ENCODE results near the gene VWF. TPM values are rescaled to one million over a fixed set of nuclear protein-coding genes. Genes with fewer than 3 reads are reported as not detected.
"Not testable (repeated sequence)": the region's sequence is repeated elsewhere in the genome, so short reads cannot be mapped to it uniquely, and the experiment has no call there.

Gene VWF
- total and polyA plus RNA-seq, 2 donors: 61.8 to 97.0 TPM

GRCh38 chr12:6106218-6106617 lies 18.3 kb downstream of the VWF start:
- Histone ChIP-seq H3K4me1 (ENCODE audit: insufficient read depth) (no peaks in the 10 kb centered on the region), H3K4me3 (ENCODE audit: low read depth, low read length) (no peak overlapping the region), H3K27ac (ENCODE audit: low read depth) (no peak overlapping the region), H3K36me3 (ENCODE audit: insufficient read depth) (no peaks in the 10 kb centered on the region)
- DNase-seq (ENCODE audit: extremely low spot score): no peak
- 95% methylated on average over 3 of the region's 3 CpGs for WGBS

GRCh38 chr12:6104842-6105241 lies 19.6 kb downstream of the VWF start:
- no peaks in the 10 kb centered on the region for H3K36me3 ChIP-seq (ENCODE audit: insufficient read depth)
- H3K4me1 ChIP-seq (ENCODE audit: insufficient read depth): no peaks in the 10 kb centered on the region
- no peak for DNase-seq (ENCODE audit: extremely low spot score)
- 94% methylated on average over 2 of the region's 2 CpGs for WGBS
- H3K4me3 ChIP-seq (ENCODE audit: low read depth, low read length): no peak overlapping the region
- H3K27ac ChIP-seq (ENCODE audit: low read depth): no peak overlapping the region

GRCh38 chr12:6104027-6104426 lies 20.4 kb downstream of the VWF start:
- H3K4me1 ChIP-seq (ENCODE audit: insufficient read depth): no peaks in the 10 kb centered on the region
- DNase-seq (ENCODE audit: extremely low spot score): no peak
- no peaks in the 10 kb centered on the region for H3K36me3 ChIP-seq (ENCODE audit: insufficient read depth)
- no peak overlapping the region for H3K27ac ChIP-seq (ENCODE audit: low read depth)
- WGBS: 80% methylated on average over 3 of the region's 3 CpGs
- no peak overlapping the region for H3K4me3 ChIP-seq (ENCODE audit: low read depth, low read length)

GRCh38 chr12:6102021-6102420 lies 22.4 kb downstream of the VWF start:
- not testable (repeated sequence) for DNase-seq (ENCODE audit: extremely low spot score)

GRCh38 chr12:6099316-6099715 lies 25.2 kb downstream of the VWF start:
- Histone ChIP-seq H3K27ac (ENCODE audit: low read depth) (no peak overlapping the region), H3K36me3 (ENCODE audit: insufficient read depth) (no peaks in the 10 kb centered on the region), H3K4me1 (ENCODE audit: insufficient read depth) (no peaks in the 10 kb centered on the region), H3K4me3 (ENCODE audit: low read depth, low read length) (no peak overlapping the region)
- DNase-seq (ENCODE audit: extremely low spot score): no peak
- whole genome bisulfite sequencing: 69% methylated on average over 2 of the region's 2 CpGs

More at GRCh38 chr12:6102021-6102420, 22.4 kb downstream of the VWF start:
- not testable (repeated sequence) for H3K4me3 ChIP-seq (ENCODE audit: low read depth, low read length); H3K4me1 ChIP-seq (ENCODE audit: insufficient read depth); H3K36me3 ChIP-seq (ENCODE audit: insufficient read depth); H3K27ac ChIP-seq (ENCODE audit: low read depth)
- 97% methylated on average over 5 of the region's 5 CpGs for WGBS

- Histone ChIP-seq H3K4me3 (ENCODE audit: low read depth, low read length) (no peak overlapping the region), H3K36me3 (ENCODE audit: insufficient read depth) (no peaks in the 10 kb centered on the region), H3K27ac (ENCODE audit: low read depth) (no peak overlapping the region), H3K4me1 (ENCODE audit: insufficient read depth) (peaks cover 1% of the 10 kb centered on the region)
- 78% methylated on average over 3 of the region's 3 CpGs for WGBS
- no peak for DNase-seq (ENCODE audit: extremely low spot score)
Observed at GRCh38 chr12:6097411-6097810, 27.1 kb downstream of the VWF start.

- Histone ChIP-seq H3K4me3 (ENCODE audit: low read depth, low read length) (no peak overlapping the region), H3K27ac (ENCODE audit: low read depth) (no peak overlapping the region), H3K36me3 (ENCODE audit: insufficient read depth) (no peaks in the 10 kb centered on the region), H3K4me1 (ENCODE audit: insufficient read depth) (peaks cover 1% of the 10 kb centered on the region)
- no peak for DNase-seq (ENCODE audit: extremely low spot score)
- 83% methylated on average over 3 of the region's 3 CpGs for WGBS
Observed at GRCh38 chr12:6096527-6096926, 27.9 kb downstream of the VWF start.

GRCh38 chr12:6095269-6095668 lies 29.2 kb downstream of the VWF start:
- Histone ChIP-seq H3K4me1 (ENCODE audit: insufficient read depth) (peaks cover 1% of the 10 kb centered on the region), H3K36me3 (ENCODE audit: insufficient read depth) (no peaks in the 10 kb centered on the region), H3K4me3 (ENCODE audit: low read depth, low read length) (no peak overlapping the region), H3K27ac (ENCODE audit: low read depth) (no peak overlapping the region)
- WGBS: 94% methylated on average over 4 of the region's 4 CpGs
- DNase-seq (ENCODE audit: extremely low spot score): no peak

- WGBS: 99% methylated on average over 2 of the region's 2 CpGs
- no peak for DNase-seq (ENCODE audit: extremely low spot score)
- Histone ChIP-seq H3K4me3 (ENCODE audit: low read depth, low read length) (no peak overlapping the region), H3K36me3 (ENCODE audit: insufficient read depth) (no peaks in the 10 kb centered on the region), H3K27ac (ENCODE audit: low read depth) (no peak overlapping the region), H3K4me1 (ENCODE audit: insufficient read depth) (peaks cover 1% of the 10 kb centered on the region)
Observed at GRCh38 chr12:6093764-6094163, 30.7 kb downstream of the VWF start.

- Histone ChIP-seq H3K36me3 (ENCODE audit: insufficient read depth) (no peaks in the 10 kb centered on the region), H3K4me1 (ENCODE audit: insufficient read depth) (peaks cover 1% of the 10 kb centered on the region), H3K4me3 (ENCODE audit: low read depth, low read length) (no peak overlapping the region), H3K27ac (ENCODE audit: low read depth) (no peak overlapping the region)
- no peak for DNase-seq (ENCODE audit: extremely low spot score)
- 58% methylated on average over 9 of the region's 9 CpGs for WGBS
Observed at GRCh38 chr12:6092784-6093722, 31.4 kb downstream of the VWF start.

- DNase-seq (ENCODE audit: extremely low spot score): no peak
- no peaks in the 10 kb centered on the region for H3K36me3 ChIP-seq (ENCODE audit: insufficient read depth)
- peaks cover 1% of the 10 kb centered on the region for H3K4me1 ChIP-seq (ENCODE audit: insufficient read depth)
- 86% methylated on average over 14 of the region's 14 CpGs for WGBS
- H3K4me3 ChIP-seq (ENCODE audit: low read depth, low read length): no peak overlapping the region
- H3K27ac ChIP-seq (ENCODE audit: low read depth): no peak overlapping the region
Observed at GRCh38 chr12:6091786-6092566, 32.5 kb downstream of the VWF start.

GRCh38 chr12:6090803-6091202 lies 33.7 kb downstream of the VWF start:
- 37% methylated on average over 6 of the region's 6 CpGs for whole genome bisulfite sequencing
- no peak overlapping the region for H3K4me3 ChIP-seq (ENCODE audit: low read depth, low read length)
- H3K27ac ChIP-seq (ENCODE audit: low read depth): no peak overlapping the region
- peaks cover 1% of the 10 kb centered on the region for H3K4me1 ChIP-seq (ENCODE audit: insufficient read depth)
- DNase-seq (ENCODE audit: extremely low spot score): no peak
- no peaks in the 10 kb centered on the region for H3K36me3 ChIP-seq (ENCODE audit: insufficient read depth)

GRCh38 chr12:6088921-6089747 lies 35.3 kb downstream of the VWF start:
- H3K27ac ChIP-seq (ENCODE audit: low read depth): no peak overlapping the region
- no peaks in the 10 kb centered on the region for H3K36me3 ChIP-seq (ENCODE audit: insufficient read depth)
- no peak overlapping the region for H3K4me3 ChIP-seq (ENCODE audit: low read depth, low read length)
- 64% methylated on average over 15 of the region's 15 CpGs for WGBS
- peaks cover 1% of the 10 kb centered on the region for H3K4me1 ChIP-seq (ENCODE audit: insufficient read depth)
- DNase-seq (ENCODE audit: extremely low spot score): no peak
